ENCODE data around the gene TTC28.

The TTC28 gene

DNA sequence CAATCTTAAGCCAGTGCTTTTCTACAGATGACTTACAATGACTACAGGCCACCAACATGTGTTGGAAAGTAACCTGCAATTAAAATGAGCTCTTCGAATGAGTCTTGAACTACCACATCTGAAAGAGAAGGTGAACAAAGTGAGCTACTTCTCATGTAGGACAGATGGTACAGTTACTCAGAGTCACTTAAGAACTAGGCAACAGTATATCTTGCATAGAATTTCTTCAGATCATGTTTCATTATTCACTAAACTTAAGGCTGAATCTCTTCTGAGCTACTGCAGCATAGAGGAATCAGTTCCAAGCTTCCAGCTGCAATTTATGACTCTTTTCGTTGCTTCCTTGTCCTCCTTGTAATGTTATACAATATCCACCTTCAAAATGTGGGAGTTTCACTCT lies 270.9 kb downstream of the TTC28 start:
- H3K79me2 ChIP-seq (ENCODE audit: insufficient read depth, low read length), result no peaks in the 10 kb centered on the region

DNA sequence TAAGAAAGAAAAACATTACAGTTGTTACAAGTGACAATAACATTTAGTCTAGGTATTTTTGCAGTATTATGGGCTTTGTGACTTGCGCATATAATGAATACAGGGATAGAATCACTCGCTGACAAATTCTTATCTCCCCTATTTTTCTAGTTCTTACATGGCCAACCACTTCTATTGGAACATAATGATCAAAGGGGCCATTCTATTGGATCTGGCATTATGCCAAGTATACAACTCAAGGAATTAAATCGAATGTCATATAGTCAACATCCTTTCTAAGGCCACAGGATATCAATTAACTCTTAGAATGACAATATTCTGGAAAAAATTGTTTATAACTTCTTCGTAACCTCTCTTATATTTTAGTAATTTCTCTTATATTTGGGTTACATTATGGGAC lies 272.0 kb downstream of the TTC28 start:
- H3F3A ChIP-seq (ENCODE audit: insufficient read depth), result no peaks in the 10 kb centered on the region
- no peak overlapping the region for H3K27ac ChIP-seq (ENCODE audit: low read depth, low read length)
- H3K4me2 ChIP-seq (ENCODE audit: low read depth, low read length, poor library complexity, severe bottlenecking), result no peak overlapping the region
- H3K9ac ChIP-seq (ENCODE audit: low read length), result no peak overlapping the region
- no peak for TF ChIP-seq EZH2phosphoT487 (conservative IDR thresholded peaks at IDR 0.05; ENCODE audit: low read length)
- TF ChIP-seq, protein P1, sequence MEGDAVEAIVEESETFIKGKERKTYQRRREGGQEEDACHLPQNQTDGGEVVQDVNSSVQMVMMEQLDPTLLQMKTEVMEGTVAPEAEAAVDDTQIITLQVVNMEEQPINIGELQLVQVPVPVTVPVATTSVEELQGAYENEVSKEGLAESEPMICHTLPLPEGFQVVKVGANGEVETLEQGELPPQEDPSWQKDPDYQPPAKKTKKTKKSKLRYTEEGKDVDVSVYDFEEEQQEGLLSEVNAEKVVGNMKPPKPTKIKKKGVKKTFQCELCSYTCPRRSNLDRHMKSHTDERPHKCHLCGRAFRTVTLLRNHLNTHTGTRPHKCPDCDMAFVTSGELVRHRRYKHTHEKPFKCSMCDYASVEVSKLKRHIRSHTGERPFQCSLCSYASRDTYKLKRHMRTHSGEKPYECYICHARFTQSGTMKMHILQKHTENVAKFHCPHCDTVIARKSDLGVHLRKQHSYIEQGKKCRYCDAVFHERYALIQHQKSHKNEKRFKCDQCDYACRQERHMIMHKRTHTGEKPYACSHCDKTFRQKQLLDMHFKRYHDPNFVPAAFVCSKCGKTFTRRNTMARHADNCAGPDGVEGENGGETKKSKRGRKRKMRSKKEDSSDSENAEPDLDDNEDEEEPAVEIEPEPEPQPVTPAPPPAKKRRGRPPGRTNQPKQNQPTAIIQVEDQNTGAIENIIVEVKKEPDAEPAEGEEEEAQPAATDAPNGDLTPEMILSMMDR (IDR thresholded peaks at IDR 0.05; ENCODE audit: insufficient read depth, low read length, poor library complexity, severe bottlenecking), result no peak
- no peaks in the 10 kb centered on the region for H4K20me1 ChIP-seq (ENCODE audit: low read depth, low read length)
- no peak overlapping the region for H2AFZ ChIP-seq (ENCODE audit: low read depth, low read length, severe bottlenecking)
- no peaks in the 10 kb centered on the region for H3K27me3 ChIP-seq (ENCODE audit: low read length)
- no peaks in the 10 kb centered on the region for H3K9me3 ChIP-seq (ENCODE audit: insufficient read depth, low read length)
- H3K79me2 ChIP-seq (ENCODE audit: insufficient read depth, low read length), result no peaks in the 10 kb centered on the region
- no peaks in the 10 kb centered on the region for H3K9me2 ChIP-seq (replicated peaks; ENCODE audit: insufficient read depth, low read length)
- no peaks in the 10 kb centered on the region for H3K36me3 ChIP-seq (ENCODE audit: low read length)
- no peak overlapping the region for H3K4me3 ChIP-seq (ENCODE audit: insufficient read depth, low read length, poor library complexity, severe bottlenecking)

More for the DNA sequence above, 270.9 kb downstream of the TTC28 start:
- Histone ChIP-seq H3K27ac (ENCODE audit: low read depth, low read length) (no peak overlapping the region), H3K9me3 (ENCODE audit: insufficient read depth, low read length) (no peaks in the 10 kb centered on the region), H3F3A (ENCODE audit: insufficient read depth) (no peaks in the 10 kb centered on the region), H3K4me2 (ENCODE audit: low read depth, low read length, poor library complexity, severe bottlenecking) (no peak overlapping the region), H3K9ac (ENCODE audit: low read length) (no peak overlapping the region), H3K9me2 (replicated peaks; ENCODE audit: insufficient read depth, low read length) (no peaks in the 10 kb centered on the region), H3K36me3 (ENCODE audit: low read length) (no peaks in the 10 kb centered on the region), H3K27me3 (ENCODE audit: low read length) (no peaks in the 10 kb centered on the region), H2AFZ (ENCODE audit: low read depth, low read length, severe bottlenecking) (no peak overlapping the region), H3K4me3 (ENCODE audit: insufficient read depth, low read length, poor library complexity, severe bottlenecking) (no peak overlapping the region), H4K20me1 (ENCODE audit: low read depth, low read length) (no peaks in the 10 kb centered on the region)
- TF ChIP-seq, protein P1 (IDR thresholded peaks at IDR 0.05; ENCODE audit: insufficient read depth, low read length, poor library complexity, severe bottlenecking), result no peak
- TF ChIP-seq EZH2phosphoT487 (conservative IDR thresholded peaks at IDR 0.05; ENCODE audit: low read length), result no peak

DNA sequence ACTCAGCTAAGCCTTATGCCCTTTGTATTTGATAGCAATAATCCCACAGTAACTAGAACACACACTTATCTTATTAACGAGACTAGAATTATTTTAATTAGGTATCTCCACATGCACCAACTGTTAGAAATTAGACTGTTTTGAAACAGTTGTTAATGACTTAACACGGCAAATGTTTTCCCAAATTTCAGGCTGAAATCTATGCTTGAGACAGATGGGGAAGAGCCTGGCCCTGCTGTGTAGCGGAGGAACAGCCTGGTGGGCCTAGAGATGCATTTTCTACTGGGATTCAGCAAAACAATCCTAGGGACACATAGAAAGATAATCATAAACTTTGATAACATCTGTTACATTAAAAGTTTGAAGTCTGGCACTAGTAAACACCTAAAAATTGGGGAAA lies 273.4 kb downstream of the TTC28 start:
- H4K20me1 ChIP-seq (ENCODE audit: low read depth, low read length), result no peaks in the 10 kb centered on the region

More for the DNA sequence above, 273.4 kb downstream of the TTC28 start:
- H3F3A ChIP-seq (ENCODE audit: insufficient read depth), result no peaks in the 10 kb centered on the region
- H3K27ac ChIP-seq (ENCODE audit: low read depth, low read length), result no peak overlapping the region
- no peaks in the 10 kb centered on the region for H3K9me3 ChIP-seq (ENCODE audit: insufficient read depth, low read length)
- no peak overlapping the region for H3K9ac ChIP-seq (ENCODE audit: low read length)
- H3K9me2 ChIP-seq (replicated peaks; ENCODE audit: insufficient read depth, low read length), result no peaks in the 10 kb centered on the region
- H3K4me3 ChIP-seq (ENCODE audit: insufficient read depth, low read length, poor library complexity, severe bottlenecking), result no peak overlapping the region
- no peak for TF ChIP-seq EZH2phosphoT487 (conservative IDR thresholded peaks at IDR 0.05; ENCODE audit: low read length)
- TF ChIP-seq, protein P1 (IDR thresholded peaks at IDR 0.05; ENCODE audit: insufficient read depth, low read length, poor library complexity, severe bottlenecking), result no peak
- no peaks in the 10 kb centered on the region for H3K79me2 ChIP-seq (ENCODE audit: insufficient read depth, low read length)
- no peaks in the 10 kb centered on the region for H3K27me3 ChIP-seq (ENCODE audit: low read length)
- no peaks in the 10 kb centered on the region for H3K36me3 ChIP-seq (ENCODE audit: low read length)
- no peak overlapping the region for H2AFZ ChIP-seq (ENCODE audit: low read depth, low read length, severe bottlenecking)
- no peak overlapping the region for H3K4me2 ChIP-seq (ENCODE audit: low read depth, low read length, poor library complexity, severe bottlenecking)

All from SU-DHL-6 (cell line).